NCI-H1105 (cell line): ENCODE measurements around the gene MDH2.
"Not testable (repeated sequence)": the region's sequence is repeated elsewhere in the genome, so short reads cannot be mapped to it uniquely, and the experiment has no call there.

Experiments used
- DNase-seq: peaks from one replicate; lab custom pipeline; 2025; lab: John Stamatoyannopoulos, UW

MDH2 gene

GRCh38 chr7:76072243-76073148 is 24.6 kb downstream of the MDH2 start:
- no peak for DNase-seq

GRCh38 chr7:76073335-76073990 is 25.6 kb downstream of the MDH2 start:
- no peak for DNase-seq

- DNase-seq = no peak
Observed at GRCh38 chr7:76074306-76074971, 26.5 kb downstream of the MDH2 start.

GRCh38 chr7:76074972-76075370 is 27.1 kb downstream of the MDH2 start:
- no peak for DNase-seq

- no peak for DNase-seq
Observed at GRCh38 chr7:76076995-76077394, 29.1 kb downstream of the MDH2 start.

- no peak for DNase-seq
Observed at GRCh38 chr7:76077435-76077834, 29.5 kb downstream of the MDH2 start.

GRCh38 chr7:76080204-76080603 is 32.3 kb downstream of the MDH2 start:
- DNase-seq = no peak

GRCh38 chr7:76084115-76084514 is 36.2 kb downstream of the MDH2 start:
- not testable (repeated sequence) for DNase-seq

GRCh38 chr7:76086070-76086469 is 38.2 kb downstream of the MDH2 start:
- no peak for DNase-seq

- not testable (repeated sequence) for DNase-seq
Observed at GRCh38 chr7:76087362-76087791, 39.5 kb downstream of the MDH2 start.

- DNase-seq = no peak
Observed at GRCh38 chr7:76089865-76090475, 42.1 kb downstream of the MDH2 start.

- no peak for DNase-seq
Observed at GRCh38 chr7:76091506-76091905, 43.6 kb downstream of the MDH2 start.

- DNase-seq = not testable (repeated sequence)
Observed at GRCh38 chr7:76093531-76093930, 45.6 kb downstream of the MDH2 start.

- DNase-seq = not testable (repeated sequence)
Observed at GRCh38 chr7:76094326-76094725, 46.4 kb downstream of the MDH2 start.

GRCh38 chr7:76095908-76096307 is 48.0 kb downstream of the MDH2 start:
- DNase-seq = no peak

GRCh38 chr7:76101693-76102437 is 54.0 kb downstream of the MDH2 start:
- not testable (repeated sequence) for DNase-seq

GRCh38 chr7:76103788-76104187 is 55.9 kb downstream of the MDH2 start:
- DNase-seq = not testable (repeated sequence)

- DNase-seq = not testable (repeated sequence)
Observed at GRCh38 chr7:76106130-76106529, 58.2 kb downstream of the MDH2 start.

- no peak for DNase-seq
Observed at GRCh38 chr7:76106893-76107292, 59.0 kb downstream of the MDH2 start.

- no peak for DNase-seq
Observed at GRCh38 chr7:76108540-76109233, 60.8 kb downstream of the MDH2 start.
